ENCODE data around the gene SEMA3E. TPM values are rescaled to one million over a fixed set of nuclear protein-coding genes. Genes with fewer than 3 reads are reported as not detected.

SEMA3E gene
- total RNA-seq = not detected

- intact Hi-C loops (cut with micrococcal nuclease) = no loop called here
- ChIA-PET CTCF (no interaction called here), POLR2A (no interaction called here)
- no peak for ATAC-seq
- Mint-ChIP-seq H3K36me3 (ENCODE audit: low read depth) (no peaks in the 10 kb centered on the region), H3K27ac (no peak within 1 kb of the TSS), H3K27me3 (peaks cover 11% of the 10 kb centered on the region), H3K4me1 (ENCODE audit: low read depth) (no peaks in the 10 kb centered on the region), H3K4me3 (no peak within 1 kb of the TSS), H3K9me3 (peaks cover 3% of the 10 kb centered on the region)
- TF ChIP-seq CTCF (IDR thresholded peaks at IDR 0.05) = no peak
- no peak for DNase-seq
These were observed at the start of gene SEMA3E for GRCh38 chr7:83648464-83649241. TSS of gene SEMA3E (minus strand) at chr7:83649139.

GRCh38 chr7:83697804-83698530 is 49.0 kb upstream of the SEMA3E start:
- Mint-ChIP-seq H3K4me1 (ENCODE audit: low read depth) (no peaks in the 10 kb centered on the region), H3K27ac (no peak overlapping the region), H3K9me3 (peaks cover 3% of the 10 kb centered on the region), H3K4me3 (no peak overlapping the region), H3K36me3 (ENCODE audit: low read depth) (no peaks in the 10 kb centered on the region), H3K27me3 (no peaks in the 10 kb centered on the region)
- no peak for TF ChIP-seq CTCF (IDR thresholded peaks at IDR 0.05)
- CTCF ChIA-PET = no interaction called here
- POLR2A ChIA-PET = no interaction called here
- ATAC-seq (no peak), DNase-seq (no peak)
- intact Hi-C loops (cut with micrococcal nuclease) = no loop called here

GRCh38 chr7:83696101-83696500 is 47.2 kb upstream of the SEMA3E start:
- Mint-ChIP-seq H3K4me1 (ENCODE audit: low read depth) (no peaks in the 10 kb centered on the region), H3K27me3 (no peaks in the 10 kb centered on the region), H3K36me3 (ENCODE audit: low read depth) (no peaks in the 10 kb centered on the region), H3K9me3 (peaks cover 3% of the 10 kb centered on the region), H3K4me3 (no peak overlapping the region), H3K27ac (no peak overlapping the region)
- no peak for TF ChIP-seq CTCF (IDR thresholded peaks at IDR 0.05)
- POLR2A ChIA-PET = no interaction called here
- intact Hi-C loops (cut with micrococcal nuclease) = no loop called here
- no peak for DNase-seq
- CTCF ChIA-PET = no interaction called here
- no peak for ATAC-seq

GRCh38 chr7:83695128-83695960 is 46.4 kb upstream of the SEMA3E start:
- no peak for DNase-seq
- no peak for TF ChIP-seq CTCF (IDR thresholded peaks at IDR 0.05)
- Mint-ChIP-seq H3K27me3 (no peaks in the 10 kb centered on the region), H3K4me1 (ENCODE audit: low read depth) (no peaks in the 10 kb centered on the region), H3K36me3 (ENCODE audit: low read depth) (no peaks in the 10 kb centered on the region), H3K4me3 (no peak overlapping the region), H3K27ac (no peak overlapping the region), H3K9me3 (peaks cover 3% of the 10 kb centered on the region)
- ChIA-PET CTCF (no interaction called here), POLR2A (no interaction called here)
- intact Hi-C loops (cut with micrococcal nuclease) = no loop called here
- no peak for ATAC-seq

Measured in activated CD8-positive, alpha-beta T cell treated with anti-CD3 and anti-CD28 coated beads for 36 hours (primary cell).